HepG2 (cell line): ENCODE measurements around the gene HECTD2. TPM values are rescaled to one million over a fixed set of nuclear protein-coding genes. Genes with fewer than 3 reads are reported as not detected.

ENCODE experiments used
- polyA plus RNA-seq, 8 experiments: library from polyadenylated mRNA; depleted of rRNA in 3 of 8; stranded (reverse) in 7 of 8; unstranded in 1 of 8; fragments of >200 nt; fragmentation: Illumina TruSeq in 4 of 8; extraction: Trizol in 4 of 8; gene quantifications; 2 replicates each; pipeline versions ENCODE4 v1.2.1 to v1.2.3, GENCODE V29; 2011 to 2016; ENCODE audit warnings: low read depth in 4 of 8, missing spikeins in 1 of 8, mixed read lengths in 1 of 8; ENCODE audit not compliant: insufficient read depth in 1 of 8
- small RNA-seq, 3 experiments: library from RNA; depleted of rRNA; stranded (forward); fragments of <200 nt; gene quantifications; one replicate each; pipeline ENCODE3, GENCODE V24; 2012; ENCODE audit warnings: low read depth in 2 of 3, low replicate concordance in 1 of 3; ENCODE audit not compliant: insufficient read length in 3 of 3, insufficient read depth in 2 of 3
- total RNA-seq, 5 experiments: library from RNA; depleted of rRNA; stranded (reverse); fragments of >200 nt; fragmentation: Illumina TruSeq; extraction: Trizol; gene quantifications; 2 replicates each; pipeline ENCODE4 v1.2.3, GENCODE V29; 2016; ENCODE audit warnings: low read depth in 1 of 5

HECTD2 gene
- total and polyA plus RNA-seq, 2 of the 13 experiments (the other 11 are each of a cell fraction or from before 2014, with no cell fraction given), result 3.2 to 5.2 TPM

Small RNA genes lying within 50 kb of the gene (small RNA-seq; reads per million reads assigned to genes)
- gene AL161798.1 (0 reads per million in 3 experiments), gene RPS27P1 (0 reads per million in 3 experiments)

Other genes starting within 250 kb of the HECTD2 start
- 61.3 and 74.8 TPM in 2 replicates for gene PCGF5, start 189.7 kb upstream of the HECTD2 start, total RNA-seq (2016; rRNA removed; fragmentation: Illumina TruSeq; extraction: Trizol)
- 98.8 and 138 TPM in 2 replicates for gene PCGF5, start 189.7 kb upstream of the HECTD2 start, polyA plus RNA-seq (2011; rRNA removed)
- gene PPP1R3C, start 222.7 kb downstream of the HECTD2 start, total RNA-seq (2016; rRNA removed; fragmentation: Illumina TruSeq; extraction: Trizol), result 14.8 and 18.7 TPM in 2 replicates
- gene PPP1R3C, start 222.7 kb downstream of the HECTD2 start, polyA plus RNA-seq (2011; rRNA removed), result 11.4 and 13.3 TPM in 2 replicates